CD14-positive monocyte (primary cell): ENCODE measurements around the gene RNF19B. TPM values are rescaled to one million over a fixed set of nuclear protein-coding genes. Genes with fewer than 3 reads are reported as not detected.
A peak's percentile ranks its signal among the peaks of the same experiment; 100 is the strongest.

ENCODE experiments used
- DNase-seq, 3 donors: peaks; one replicate each; pipeline ENCODE4 v3.0.0-alpha.2; 2011 to 2022
- H2AFZ ChIP-seq: 2 replicates; pipeline ENCODE4 v1.6.0; 2012; ENCODE audit warnings: mild to moderate bottlenecking, low read depth, low read length, inconsistent platforms; ENCODE audit not compliant: insufficient read depth, poor library complexity, severe bottlenecking
- H3K27ac ChIP-seq, 2 donors: 1 replicate in 1 of 2; 2 replicates in 1 of 2; pipeline ENCODE4 v1.5.1; 2012 to 2013; ENCODE audit warnings: low read length in 2 of 2, control low read depth in 1 of 2, inconsistent platforms in 1 of 2, low read depth in 1 of 2, mild to moderate bottlenecking in 1 of 2
- H3K27me3 ChIP-seq, 2 donors: one replicate each; pipeline versions ENCODE4 v1.6.0 to v1.6.1; 2011 to 2013; ENCODE audit warnings: low read length in 2 of 2; ENCODE audit not compliant: control insufficient read depth in 2 of 2, insufficient read depth in 2 of 2
- H3K36me3 ChIP-seq, 2 donors: replicated peaks in 1 of 2; 1 replicate in 1 of 2; 2 replicates in 1 of 2; pipeline versions ENCODE4 v1.5.1 to v1.6.1; 2012 to 2013; ENCODE audit warnings: low read length in 2 of 2, control low read depth in 1 of 2, inconsistent platforms in 1 of 2, mild to moderate bottlenecking in 1 of 2; ENCODE audit not compliant: insufficient read depth in 2 of 2, control insufficient read depth in 1 of 2
- H3K4me1 ChIP-seq, 2 donors: 1 replicate in 1 of 2; 2 replicates in 1 of 2; pipeline versions ENCODE4 v1.5.1 to v1.6.1; 2012 to 2013; ENCODE audit warnings: low read length in 2 of 2, control low read depth in 1 of 2, inconsistent platforms in 1 of 2, mild to moderate bottlenecking in 1 of 2, moderate library complexity in 1 of 2; ENCODE audit not compliant: insufficient read depth in 2 of 2, control insufficient read depth in 1 of 2
- H3K4me2 ChIP-seq: replicated peaks from 2 replicates; pipeline ENCODE3; 2012; ENCODE audit warnings: low read length, moderate library complexity, mild to moderate bottlenecking; ENCODE audit not compliant: poor library complexity, severe bottlenecking; ENCODE audit errors: extremely low read depth
- H3K4me3 ChIP-seq, 3 experiments: fragments of 200-600 bp in 1 of 3; sonication (generic) in 1 of 3; replicated peaks in 1 of 3; 1 replicate in 2 of 3; 2 replicates in 1 of 3; pipeline ENCODE4 v1.5.1; 2011 to 2013; ENCODE audit warnings: low read length in 3 of 3, mild to moderate bottlenecking in 3 of 3, control low read depth in 2 of 3, low read depth in 2 of 3, inconsistent platforms in 1 of 3, moderate library complexity in 1 of 3
- H3K79me2 ChIP-seq: 2 replicates; pipeline ENCODE4 v1.6.0; 2012; ENCODE audit warnings: mild to moderate bottlenecking, control low read depth, inconsistent platforms, low read length, moderate library complexity; ENCODE audit not compliant: insufficient read depth
- H3K9ac ChIP-seq: 2 replicates; pipeline ENCODE4 v1.6.0; 2017; ENCODE audit warnings: low read length, mild to moderate bottlenecking; ENCODE audit not compliant: insufficient read depth, poor library complexity, severe bottlenecking
- H3K9me3 ChIP-seq, 2 donors: replicated peaks in 1 of 2; 1 replicate in 1 of 2; 2 replicates in 1 of 2; pipeline versions ENCODE4 v1.5.1 to v1.6.1; 2012 to 2013; ENCODE audit warnings: low read length in 2 of 2, control low read depth in 1 of 2; ENCODE audit not compliant: control insufficient read depth in 1 of 2, insufficient read depth in 1 of 2
- H4K20me1 ChIP-seq: 2 replicates; pipeline ENCODE4 v1.6.0; 2012; ENCODE audit warnings: mild to moderate bottlenecking, low read length, control low read depth, moderate library complexity; ENCODE audit not compliant: insufficient read depth
- H3K27ac Mint-ChIP-seq, 7 donors: one replicate each; pipeline ENCODE4 v1.8.0; 2020; ENCODE audit warnings: mild to moderate bottlenecking in 7 of 7, mixed read lengths in 7 of 7, moderate library complexity in 6 of 7, inconsistent platforms in 2 of 7
- H3K27me3 Mint-ChIP-seq, 3 donors: one replicate each; pipeline ENCODE4 v1.8.0; 2021 to 2022; ENCODE audit warnings: low read depth in 3 of 3, mild to moderate bottlenecking in 3 of 3, mixed read lengths in 3 of 3, moderate library complexity in 3 of 3, inconsistent platforms in 1 of 3
- H3K36me3 Mint-ChIP-seq, 2 donors: one replicate each; pipeline ENCODE4 v1.8.0; 2020; ENCODE audit warnings: mixed read lengths in 2 of 2, inconsistent platforms in 1 of 2, mild to moderate bottlenecking in 1 of 2
- H3K4me1 Mint-ChIP-seq: one replicate; pipeline ENCODE4 v1.8.0; 2020; ENCODE audit warnings: mild to moderate bottlenecking, mixed read lengths
- H3K4me3 Mint-ChIP-seq, 2 donors: one replicate each; pipeline ENCODE4 v1.8.0; 2020; ENCODE audit warnings: mild to moderate bottlenecking in 2 of 2, mixed read lengths in 2 of 2, moderate library complexity in 1 of 2
- H3K9me3 Mint-ChIP-seq, 7 donors: one replicate each; pipeline ENCODE4 v1.8.0; 2020 to 2022; ENCODE audit warnings: mixed read lengths in 7 of 7, mild to moderate bottlenecking in 6 of 7, moderate library complexity in 6 of 7, inconsistent platforms in 2 of 7
- CTCF ChIP-seq: fragments of 200-600 bp; IDR thresholded peaks from one replicate; pipeline ENCODE4 v1.8.0; 2022; ENCODE audit warnings: antibody characterized with exemption, mild to moderate bottlenecking
- WGBS: methylation state at CpG from one replicate; pipeline ENCODE4 v1.1.5; 2013; ENCODE audit warnings: missing lambda C conversion rate; ENCODE audit not compliant: insufficient coverage; 5-methylcytosine and 5-hydroxymethylcytosine counted together
- intact Hi-C, 2 donors: fragments of 100-400 bp; cut with micrococcal nuclease; formaldehyde crosslinking; loops; one replicate each; pipeline versions ENCODE4 v1.15.0 to v1.15.1; 2023
- polyA plus RNA-seq, 3 donors: library from polyadenylated mRNA; depleted of rRNA in 1 of 3; unstranded in 2 of 3; stranded (reverse) in 1 of 3; fragments of 300-500 nt in 2 of 3; fragments of >200 nt in 1 of 3; fragmentation: Illumina TruSeq in 2 of 3; gene quantifications; 1 replicate in 2 of 3; 2 replicates in 1 of 3; pipeline ENCODE4 v1.2.3, GENCODE V29; 2012 to 2021

The RNF19B gene
- polyA plus RNA-seq, 3 donors = 4.1 to 106 (median 5.8) TPM

- Mint-ChIP-seq H3K36me3 (peaks cover 3 to 11% of the 10 kb centered on the region in 2 donors), H3K4me3 (no peak overlapping the region), H3K4me1 (peaks cover 38% of the 10 kb centered on the region), H3K27me3 (peaks cover 9 to 13% (median 11%) of the 10 kb centered on the region in 3 donors), H3K27ac (no peak overlapping the region), H3K9me3 (peaks cover 0 to 4% (median 2%) of the 10 kb centered on the region in 7 donors)
- Histone ChIP-seq H3K4me3 (no peak overlapping the region), H3K27ac (no peak overlapping the region), H3K27me3 (peaks cover 12% of the 10 kb centered on the region in 2 donors), H3K4me1 (peaks cover 27 to 38% of the 10 kb centered on the region in 2 donors), H3K79me2 (peaks cover 23% of the 10 kb centered on the region), H3K36me3 (no peaks in the 10 kb centered on the region), H3K9ac (no peak overlapping the region), H3K9me3 (no peaks in the 10 kb centered on the region), H3K4me2 (no peak overlapping the region), H4K20me1 (peaks cover 22% of the 10 kb centered on the region), H2AFZ (no peak overlapping the region)
- WGBS = no CpG with 5 or more reads among the region's 2 CpGs
- DNase-seq = no peak
- no peak for TF ChIP-seq CTCF
- intact Hi-C loops = loop anchor here in 1 of 2 donors (2.0 to 5.0 kb wide), 2 partner anchors 14 to 40 kb away; no protein-coding TSS in a partner anchor
These were observed 2.3 kb upstream of the RNF19B start for GRCh38 chr1:32966900-32967299.

GRCh38 chr1:32965251-32965747 lies 690 bp upstream of the RNF19B start:
- Histone ChIP-seq H3K4me1 (peaks cover 36 to 53% of the 10 kb centered on the region in 2 donors), H4K20me1 (peaks cover 38% of the 10 kb centered on the region), H3K79me2 (peaks cover 39% of the 10 kb centered on the region), H3K4me2 (peak overlapping the region; percentile 85), H3K9ac (no peak overlapping the region), H3K27me3 (no peaks in the 10 kb centered on the region), H3K36me3 (no peaks in the 10 kb centered on the region), H2AFZ (peak overlapping the region; percentile 66), H3K27ac (peak overlapping the region; percentile 46 to 71), H3K9me3 (no peaks in the 10 kb centered on the region), H3K4me3 (peak overlapping the region; percentile 9 to 86 (median 17))
- peaks cover 0 to 6% (median 0%) of the 10 kb centered on the region in 3 donors for H3K27me3 Mint-ChIP-seq
- intact Hi-C loops = loop anchor here in 1 of 2 donors (5.0 kb wide), 1 partner anchor 42 kb away; no protein-coding TSS in a partner anchor
- peaks cover 3 to 4% of the 10 kb centered on the region in 2 donors for H3K36me3 Mint-ChIP-seq
- H3K27ac Mint-ChIP-seq = peak overlapping the region; percentile 84 to 98 (median 91)
- peak overlapping the region; percentile 76 to 84 for H3K4me3 Mint-ChIP-seq
- DNase-seq = no peak
- peaks cover 0 to 2% (median 0%) of the 10 kb centered on the region in 7 donors for H3K9me3 Mint-ChIP-seq
- TF ChIP-seq CTCF = no peak
- 71% methylated on average over 4 of the region's 5 CpGs for WGBS
- H3K4me1 Mint-ChIP-seq = peaks cover 46% of the 10 kb centered on the region
